Activated T-cell treated with anti-CD3 and anti-CD28 coated beads for 1 hour (primary cell): ENCODE results near the gene PSAP.

Source experiments
- DNase-seq: peaks from one replicate; pipeline ENCODE4 v3.0.0-alpha.2; 2020; ENCODE audit warnings: low read depth

PSAP gene

GRCh38 chr10:71807557-71808510 lies 43.2 kb downstream of the PSAP start:
- no peak for DNase-seq

GRCh38 chr10:71806704-71807556 lies 44.1 kb downstream of the PSAP start:
- no peak for DNase-seq

GRCh38 chr10:71805776-71806703 lies 45.0 kb downstream of the PSAP start:
- DNase-seq = no peak

- no peak for DNase-seq
Measured at GRCh38 chr10:71804077-71804476, 47.0 kb downstream of the PSAP start.

- no peak for DNase-seq
Measured at GRCh38 chr10:71802715-71803488, 48.1 kb downstream of the PSAP start.

GRCh38 chr10:71802235-71802634 lies 48.8 kb downstream of the PSAP start:
- DNase-seq = no peak

- no peak for DNase-seq
Measured at GRCh38 chr10:71801361-71801760, 49.7 kb downstream of the PSAP start.

GRCh38 chr10:71799608-71800453 lies 51.2 kb downstream of the PSAP start:
- no peak for DNase-seq

GRCh38 chr10:71799112-71799511 lies 51.9 kb downstream of the PSAP start:
- DNase-seq = no peak

- no peak for DNase-seq
Measured at GRCh38 chr10:71798308-71798624, 52.8 kb downstream of the PSAP start.

GRCh38 chr10:71797533-71798307 lies 53.3 kb downstream of the PSAP start:
- DNase-seq = no peak

GRCh38 chr10:71796749-71797405 lies 54.2 kb downstream of the PSAP start:
- DNase-seq = no peak

GRCh38 chr10:71795248-71795647 lies 55.8 kb downstream of the PSAP start:
- DNase-seq = no peak

- DNase-seq = no peak
Measured at GRCh38 chr10:71790749-71791440, 60.2 kb downstream of the PSAP start.

GRCh38 chr10:71789871-71790270 lies 61.2 kb downstream of the PSAP start:
- DNase-seq = no peak

- no peak for DNase-seq
Measured at GRCh38 chr10:71788954-71789353, 62.1 kb downstream of the PSAP start.

- no peak for DNase-seq
Measured at GRCh38 chr10:71784679-71785272, 66.3 kb downstream of the PSAP start.
